ENCODE measurements around the gene PARD6A. TPM values are rescaled to one million over a fixed set of nuclear protein-coding genes. Genes with fewer than 3 reads are reported as not detected.

Gene PARD6A
- total and polyA plus RNA-seq, 2 donors (not counting 1 experiment from before 2014, with no cell fraction given), result 0.36 to 4.8 TPM

- Histone ChIP-seq H3K4me1 (ENCODE audit: control insufficient read depth, extremely low read depth, insufficient read depth, low read length) (no peaks in the 10 kb centered on the region), H3K79me2 (ENCODE audit: control insufficient read depth, insufficient read depth, low read length) (no peaks in the 10 kb centered on the region), H3K9me3 (ENCODE audit: control insufficient read depth, insufficient read depth, low read depth, low read length) (no peaks in the 10 kb centered on the region), H3K27me3 (ENCODE audit: control insufficient read depth, insufficient read depth, low read length) (no peaks in the 10 kb centered on the region), H2AFZ (ENCODE audit: low read length) (no peak overlapping the region), H3K9ac (ENCODE audit: insufficient read depth, low read length) (no peak overlapping the region), H3K27ac (ENCODE audit: insufficient read depth, low read length) (no peak overlapping the region), H3K4me2 (ENCODE audit: extremely low read depth, insufficient read depth, low read length) (no peak overlapping the region), H3K4me3 (replicated peaks in 1 of 4; ENCODE audit: control extremely low read depth in 1 of 4, insufficient read depth in 1 of 4, low read depth in 3 of 4, low read length in 4 of 4) (no peak overlapping the region), H4K20me1 (ENCODE audit: control insufficient read depth, extremely low read depth, insufficient read depth, low read length) (no peaks in the 10 kb centered on the region), H3K36me3 (ENCODE audit: control insufficient read depth, insufficient read depth, low read length) (no peaks in the 10 kb centered on the region)
- TF ChIP-seq CTCF (conservative IDR thresholded peaks at IDR 0.05 in 1 of 2, IDR thresholded peaks at IDR 0.05 in 1 of 2; ENCODE audit: low read depth in 1 of 2, low read length in 2 of 2) (no peak), EZH2 (IDR thresholded peaks at IDR 0.05; ENCODE audit: low read length, missing control alignments) (no peak)
- no peak for DNase-seq (ENCODE audit: low read depth in 2 of 2)
Measured at GRCh38 chr16:67704110-67704509, 43.4 kb downstream of the PARD6A start.

DNA sequence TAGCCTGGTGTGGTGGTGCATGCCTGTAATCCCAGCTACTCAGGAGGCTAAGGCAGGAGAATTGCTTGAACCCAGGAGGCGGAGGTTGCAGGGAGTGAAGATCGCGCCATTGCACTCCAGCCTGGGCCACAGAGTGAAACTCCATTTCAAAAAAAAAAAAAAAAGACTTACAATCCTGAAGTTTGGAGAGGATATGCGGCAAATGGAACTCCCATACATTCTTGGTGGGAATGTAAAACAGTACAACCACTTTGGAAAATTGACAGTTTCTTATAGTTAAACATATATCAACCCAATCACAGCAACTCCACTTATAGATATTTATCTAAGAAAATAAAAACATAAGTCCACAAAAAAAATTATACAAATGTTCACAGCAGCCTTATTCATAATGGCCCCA is 46.5 kb downstream of the PARD6A start:
- H3K4me1 ChIP-seq (ENCODE audit: control insufficient read depth, extremely low read depth, insufficient read depth, low read length), result no peaks in the 10 kb centered on the region
- no peak overlapping the region for H3K9ac ChIP-seq (ENCODE audit: insufficient read depth, low read length)
- no peaks in the 10 kb centered on the region for H3K79me2 ChIP-seq (ENCODE audit: control insufficient read depth, insufficient read depth, low read length)
- H4K20me1 ChIP-seq (ENCODE audit: control insufficient read depth, extremely low read depth, insufficient read depth, low read length), result no peaks in the 10 kb centered on the region
- no peak overlapping the region for H3K4me2 ChIP-seq (ENCODE audit: extremely low read depth, insufficient read depth, low read length)
- H3K4me3 ChIP-seq (replicated peaks in 1 of 4; ENCODE audit: control extremely low read depth in 1 of 4, insufficient read depth in 1 of 4, low read depth in 3 of 4, low read length in 4 of 4), result no peak overlapping the region
- H3K27me3 ChIP-seq (ENCODE audit: control insufficient read depth, insufficient read depth, low read length), result no peaks in the 10 kb centered on the region
- no peak for DNase-seq (ENCODE audit: low read depth in 2 of 2)
- no peak overlapping the region for H2AFZ ChIP-seq (ENCODE audit: low read length)
- no peaks in the 10 kb centered on the region for H3K36me3 ChIP-seq (ENCODE audit: control insufficient read depth, insufficient read depth, low read length)
- H3K27ac ChIP-seq (ENCODE audit: insufficient read depth, low read length), result no peak overlapping the region
- no peaks in the 10 kb centered on the region for H3K9me3 ChIP-seq (ENCODE audit: control insufficient read depth, insufficient read depth, low read depth, low read length)
- TF ChIP-seq CTCF (conservative IDR thresholded peaks at IDR 0.05 in 1 of 2, IDR thresholded peaks at IDR 0.05 in 1 of 2; ENCODE audit: low read depth in 1 of 2, low read length in 2 of 2), result no peak
- TF ChIP-seq EZH2 (IDR thresholded peaks at IDR 0.05; ENCODE audit: low read length, missing control alignments), result no peak

DNA sequence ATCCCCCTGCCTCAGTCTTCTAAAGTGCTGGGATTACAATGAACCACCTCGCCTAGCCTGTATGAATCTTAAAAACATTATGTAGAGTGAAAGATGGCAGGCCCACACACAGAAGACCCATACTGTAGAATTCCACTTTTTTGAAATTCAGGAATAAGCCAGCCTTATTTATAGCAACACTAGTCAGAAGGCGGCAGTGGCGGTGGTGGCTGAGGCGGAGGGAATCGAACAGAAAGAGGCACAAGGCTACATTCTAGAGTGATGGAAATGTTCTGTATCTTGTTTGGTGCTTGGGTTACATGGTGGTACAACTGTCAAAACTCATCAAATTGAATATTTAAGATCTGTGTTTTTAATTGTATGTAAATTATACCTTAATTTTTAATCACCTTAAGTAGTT is 47.0 kb downstream of the PARD6A start:
- no peaks in the 10 kb centered on the region for H4K20me1 ChIP-seq (ENCODE audit: control insufficient read depth, extremely low read depth, insufficient read depth, low read length)
- H3K27ac ChIP-seq (ENCODE audit: insufficient read depth, low read length), result no peak overlapping the region
- no peak overlapping the region for H3K4me2 ChIP-seq (ENCODE audit: extremely low read depth, insufficient read depth, low read length)
- no peaks in the 10 kb centered on the region for H3K36me3 ChIP-seq (ENCODE audit: control insufficient read depth, insufficient read depth, low read length)
- no peak overlapping the region for H3K4me3 ChIP-seq (replicated peaks in 1 of 4; ENCODE audit: control extremely low read depth in 1 of 4, insufficient read depth in 1 of 4, low read depth in 3 of 4, low read length in 4 of 4)
- H3K79me2 ChIP-seq (ENCODE audit: control insufficient read depth, insufficient read depth, low read length), result no peaks in the 10 kb centered on the region
- no peak for TF ChIP-seq CTCF (conservative IDR thresholded peaks at IDR 0.05 in 1 of 2, IDR thresholded peaks at IDR 0.05 in 1 of 2; ENCODE audit: low read depth in 1 of 2, low read length in 2 of 2)
- no peak for TF ChIP-seq EZH2 (IDR thresholded peaks at IDR 0.05; ENCODE audit: low read length, missing control alignments)
- H3K27me3 ChIP-seq (ENCODE audit: control insufficient read depth, insufficient read depth, low read length), result no peaks in the 10 kb centered on the region
- H3K9me3 ChIP-seq (ENCODE audit: control insufficient read depth, insufficient read depth, low read depth, low read length), result no peaks in the 10 kb centered on the region
- no peaks in the 10 kb centered on the region for H3K4me1 ChIP-seq (ENCODE audit: control insufficient read depth, extremely low read depth, insufficient read depth, low read length)
- H3K9ac ChIP-seq (ENCODE audit: insufficient read depth, low read length), result no peak overlapping the region
- DNase-seq (ENCODE audit: low read depth in 2 of 2), result no peak
- no peak overlapping the region for H2AFZ ChIP-seq (ENCODE audit: low read length)

Measured in fibroblast of lung (primary cell).